ENCODE results near the gene ERMN.

The ERMN gene

DNA sequence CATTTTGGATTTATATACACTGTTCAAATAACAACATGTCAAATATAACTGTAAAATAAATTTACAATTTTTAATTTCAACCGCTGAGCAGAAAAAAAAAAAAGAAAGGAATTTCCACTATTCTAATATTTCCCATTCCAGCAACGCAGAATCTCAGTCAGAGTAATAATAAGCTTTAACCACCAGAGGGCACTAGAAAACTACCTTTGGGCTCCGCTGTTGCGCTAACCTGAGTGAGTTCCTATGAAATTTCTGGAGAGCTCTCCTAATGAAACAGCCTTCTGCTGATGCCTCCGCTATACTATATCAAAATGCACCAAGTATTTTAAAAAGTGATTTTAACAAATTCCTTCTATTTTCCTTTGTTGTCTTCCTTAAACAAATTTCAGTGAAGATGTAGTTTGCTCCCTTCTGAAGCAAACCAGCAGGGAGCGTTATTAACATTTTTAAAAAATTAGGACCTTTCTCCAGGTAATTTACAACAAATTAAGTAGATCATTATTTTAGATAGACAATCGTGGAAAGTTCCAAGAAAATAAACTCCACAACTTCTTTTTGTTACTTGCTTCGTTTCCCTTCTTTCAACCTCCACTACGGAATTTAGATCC is 23.0 kb downstream of the ERMN start:
- in situ Hi-C loops (cut with MboI; ENCODE audit: low sequenced_read_pairs, unreplicated experiment) = loop anchor here (10.0 to 25.0 kb wide), 4 partner anchors 182 to 710 kb away; no protein-coding TSS in a partner anchor
- peak; percentile 34 for DNase-seq (ENCODE audit: low spot score)
- TF ChIP-seq, protein P1, sequence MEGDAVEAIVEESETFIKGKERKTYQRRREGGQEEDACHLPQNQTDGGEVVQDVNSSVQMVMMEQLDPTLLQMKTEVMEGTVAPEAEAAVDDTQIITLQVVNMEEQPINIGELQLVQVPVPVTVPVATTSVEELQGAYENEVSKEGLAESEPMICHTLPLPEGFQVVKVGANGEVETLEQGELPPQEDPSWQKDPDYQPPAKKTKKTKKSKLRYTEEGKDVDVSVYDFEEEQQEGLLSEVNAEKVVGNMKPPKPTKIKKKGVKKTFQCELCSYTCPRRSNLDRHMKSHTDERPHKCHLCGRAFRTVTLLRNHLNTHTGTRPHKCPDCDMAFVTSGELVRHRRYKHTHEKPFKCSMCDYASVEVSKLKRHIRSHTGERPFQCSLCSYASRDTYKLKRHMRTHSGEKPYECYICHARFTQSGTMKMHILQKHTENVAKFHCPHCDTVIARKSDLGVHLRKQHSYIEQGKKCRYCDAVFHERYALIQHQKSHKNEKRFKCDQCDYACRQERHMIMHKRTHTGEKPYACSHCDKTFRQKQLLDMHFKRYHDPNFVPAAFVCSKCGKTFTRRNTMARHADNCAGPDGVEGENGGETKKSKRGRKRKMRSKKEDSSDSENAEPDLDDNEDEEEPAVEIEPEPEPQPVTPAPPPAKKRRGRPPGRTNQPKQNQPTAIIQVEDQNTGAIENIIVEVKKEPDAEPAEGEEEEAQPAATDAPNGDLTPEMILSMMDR (IDR thresholded peaks at IDR 0.05; ENCODE audit: borderline replicate concordance, control extremely low read depth, extremely low read depth, insufficient read depth, missing control alignments) = peak; percentile 59

DNA sequence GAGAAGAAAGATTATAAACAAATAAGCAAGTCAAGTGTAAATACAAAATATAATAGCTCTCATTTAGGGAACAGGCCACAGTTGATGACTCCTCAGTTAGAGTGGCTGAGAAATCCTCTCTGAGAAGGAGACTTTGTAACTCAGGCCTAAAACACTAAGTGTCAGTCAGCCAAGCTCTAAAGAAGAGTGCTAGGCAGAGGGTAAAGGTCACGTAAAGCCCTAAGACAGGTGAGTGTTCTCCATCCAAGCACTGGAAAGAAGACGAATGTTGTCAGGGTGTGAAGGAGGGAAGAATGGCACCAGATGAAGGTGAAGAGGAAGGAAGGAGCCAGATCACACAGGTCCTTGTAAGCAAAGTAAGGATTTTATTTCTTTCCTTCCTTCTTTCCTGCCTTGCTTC is 24.3 kb downstream of the ERMN start:
- no peak for DNase-seq (ENCODE audit: low spot score)
- TF ChIP-seq, protein P1 (IDR thresholded peaks at IDR 0.05; ENCODE audit: borderline replicate concordance, control extremely low read depth, extremely low read depth, insufficient read depth, missing control alignments) = no peak
- in situ Hi-C loops (cut with MboI; ENCODE audit: low sequenced_read_pairs, unreplicated experiment) = loop anchor here (10.0 to 25.0 kb wide), 4 partner anchors 183 to 711 kb away; no protein-coding TSS in a partner anchor

DNA sequence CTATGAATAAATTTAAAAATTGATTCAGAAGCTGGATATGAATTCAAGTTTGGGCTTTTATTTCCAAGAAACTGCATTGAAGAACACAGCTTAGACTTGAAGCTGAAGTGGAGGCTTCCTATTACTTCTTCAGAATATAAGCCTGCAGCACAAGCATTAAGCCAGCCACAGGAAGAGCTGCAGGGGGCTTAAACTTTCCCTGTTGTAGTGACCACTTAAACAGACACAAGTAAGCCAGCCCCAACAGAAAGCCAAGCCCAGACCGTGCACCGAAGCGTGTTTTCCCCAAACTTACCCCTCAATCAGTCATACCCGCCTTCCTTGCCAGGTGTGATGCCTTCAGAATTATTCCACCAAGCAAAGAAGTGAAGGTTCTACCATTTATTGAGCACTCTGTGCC is 28.7 kb downstream of the ERMN start:
- DNase-seq (ENCODE audit: low spot score) = no peak
- TF ChIP-seq, protein P1 (IDR thresholded peaks at IDR 0.05; ENCODE audit: borderline replicate concordance, control extremely low read depth, extremely low read depth, insufficient read depth, missing control alignments) = no peak
- in situ Hi-C loops (cut with MboI; ENCODE audit: low sequenced_read_pairs, unreplicated experiment) = no loop called here

DNA sequence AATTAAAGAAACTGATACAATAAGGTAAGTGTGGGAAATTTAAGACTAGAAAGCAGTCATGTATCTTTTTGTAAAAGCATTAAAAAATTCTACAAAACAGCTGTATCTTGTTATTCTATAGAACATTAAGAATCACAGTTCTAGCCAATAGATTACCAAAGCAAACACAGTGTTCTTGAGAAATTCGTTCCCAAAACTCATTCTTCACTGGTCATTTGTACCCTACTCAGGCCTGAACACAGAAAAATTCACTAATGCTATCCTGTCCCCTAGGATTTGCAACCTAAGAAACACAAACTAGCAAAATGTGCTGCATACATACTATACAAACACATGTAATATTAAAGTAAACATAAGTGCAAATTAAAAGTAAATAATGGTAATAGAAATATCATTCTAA is 29.1 kb downstream of the ERMN start:
- TF ChIP-seq, protein P1 (IDR thresholded peaks at IDR 0.05; ENCODE audit: borderline replicate concordance, control extremely low read depth, extremely low read depth, insufficient read depth, missing control alignments) = no peak
- in situ Hi-C loops (cut with MboI; ENCODE audit: low sequenced_read_pairs, unreplicated experiment) = no loop called here
- no peak for DNase-seq (ENCODE audit: low spot score)

DNA sequence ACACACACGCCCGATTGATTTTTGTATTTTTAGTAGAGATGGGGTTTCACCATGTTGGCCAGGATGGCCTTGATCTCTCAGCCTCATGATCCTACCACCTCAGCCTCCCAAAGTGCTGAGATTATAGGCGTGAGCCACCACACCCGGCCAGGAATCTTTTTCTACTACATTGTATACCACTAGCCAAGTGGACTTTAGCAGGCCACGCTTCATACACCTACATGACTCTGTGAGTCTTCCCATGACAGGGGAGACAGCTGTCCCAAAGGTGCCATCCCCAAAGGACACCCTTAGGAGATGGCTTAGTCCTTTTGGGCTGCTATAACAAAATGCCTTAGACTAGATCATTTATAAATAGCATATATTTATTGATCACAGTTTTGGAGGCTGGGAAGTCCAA is 32.8 kb downstream of the ERMN start:
- TF ChIP-seq, protein P1 (IDR thresholded peaks at IDR 0.05; ENCODE audit: borderline replicate concordance, control extremely low read depth, extremely low read depth, insufficient read depth, missing control alignments) = no peak
- DNase-seq (ENCODE audit: low spot score) = no peak
- in situ Hi-C loops (cut with MboI; ENCODE audit: low sequenced_read_pairs, unreplicated experiment) = no loop called here

DNA sequence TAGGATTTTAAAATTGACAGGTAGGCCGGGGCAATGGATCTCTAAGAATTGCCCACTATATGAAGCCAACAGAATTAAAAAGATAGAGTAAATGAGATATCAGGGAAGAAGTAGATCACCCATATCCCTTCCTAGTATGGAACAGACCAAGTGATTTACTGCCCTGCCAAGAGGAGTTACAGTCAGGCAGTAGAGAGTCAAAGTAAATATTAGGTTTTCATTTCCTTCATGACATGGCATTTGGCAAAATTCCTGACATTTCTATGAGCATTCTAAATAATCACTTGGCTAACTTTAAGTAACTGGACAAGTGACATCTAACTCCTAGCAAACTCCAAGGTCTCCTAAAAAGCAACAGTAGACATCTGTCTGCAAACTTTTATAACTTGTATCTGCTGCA is 34.6 kb downstream of the ERMN start:
- in situ Hi-C loops (cut with MboI; ENCODE audit: low sequenced_read_pairs, unreplicated experiment) = no loop called here
- TF ChIP-seq, protein P1 (IDR thresholded peaks at IDR 0.05; ENCODE audit: borderline replicate concordance, control extremely low read depth, extremely low read depth, insufficient read depth, missing control alignments) = no peak
- DNase-seq (ENCODE audit: low spot score) = no peak

Measured in GM13976 (cell line).